ENCODE data around the gene ZNF415.

DNA sequence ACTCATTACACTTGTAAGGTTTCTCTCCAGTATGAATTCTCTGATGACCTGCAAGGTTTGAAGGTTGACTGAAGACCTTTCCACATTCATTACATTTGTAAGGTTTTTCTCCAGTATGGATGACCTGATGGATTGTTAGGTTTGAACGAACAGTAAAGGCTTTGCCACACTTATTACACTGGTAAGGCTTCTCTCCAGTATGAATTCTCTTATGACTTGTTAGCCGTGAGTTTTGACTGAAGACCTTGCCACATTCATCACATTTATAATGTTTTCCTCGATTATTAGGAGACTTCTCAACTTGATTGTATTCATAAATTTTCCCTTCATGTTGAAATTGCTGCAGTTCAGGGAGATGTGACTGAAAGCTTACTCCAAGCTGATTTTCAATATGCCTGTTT lies 33.0 kb upstream of the ZNF415 start:
- TF ChIP-seq, protein P1, sequence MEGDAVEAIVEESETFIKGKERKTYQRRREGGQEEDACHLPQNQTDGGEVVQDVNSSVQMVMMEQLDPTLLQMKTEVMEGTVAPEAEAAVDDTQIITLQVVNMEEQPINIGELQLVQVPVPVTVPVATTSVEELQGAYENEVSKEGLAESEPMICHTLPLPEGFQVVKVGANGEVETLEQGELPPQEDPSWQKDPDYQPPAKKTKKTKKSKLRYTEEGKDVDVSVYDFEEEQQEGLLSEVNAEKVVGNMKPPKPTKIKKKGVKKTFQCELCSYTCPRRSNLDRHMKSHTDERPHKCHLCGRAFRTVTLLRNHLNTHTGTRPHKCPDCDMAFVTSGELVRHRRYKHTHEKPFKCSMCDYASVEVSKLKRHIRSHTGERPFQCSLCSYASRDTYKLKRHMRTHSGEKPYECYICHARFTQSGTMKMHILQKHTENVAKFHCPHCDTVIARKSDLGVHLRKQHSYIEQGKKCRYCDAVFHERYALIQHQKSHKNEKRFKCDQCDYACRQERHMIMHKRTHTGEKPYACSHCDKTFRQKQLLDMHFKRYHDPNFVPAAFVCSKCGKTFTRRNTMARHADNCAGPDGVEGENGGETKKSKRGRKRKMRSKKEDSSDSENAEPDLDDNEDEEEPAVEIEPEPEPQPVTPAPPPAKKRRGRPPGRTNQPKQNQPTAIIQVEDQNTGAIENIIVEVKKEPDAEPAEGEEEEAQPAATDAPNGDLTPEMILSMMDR (IDR thresholded peaks at IDR 0.05) = no peak
- TF ChIP-seq ZFX (IDR thresholded peaks at IDR 0.05; ENCODE audit: borderline replicate concordance) = no peak
